ENCODE results near the gene KAZN. TPM values are rescaled to one million over a fixed set of nuclear protein-coding genes. Genes with fewer than 3 reads are reported as not detected.

The KAZN gene
- total RNA-seq, 6 experiments from 2014 or later = 13.1 to 22.3 (median 20.7) TPM

DNA sequence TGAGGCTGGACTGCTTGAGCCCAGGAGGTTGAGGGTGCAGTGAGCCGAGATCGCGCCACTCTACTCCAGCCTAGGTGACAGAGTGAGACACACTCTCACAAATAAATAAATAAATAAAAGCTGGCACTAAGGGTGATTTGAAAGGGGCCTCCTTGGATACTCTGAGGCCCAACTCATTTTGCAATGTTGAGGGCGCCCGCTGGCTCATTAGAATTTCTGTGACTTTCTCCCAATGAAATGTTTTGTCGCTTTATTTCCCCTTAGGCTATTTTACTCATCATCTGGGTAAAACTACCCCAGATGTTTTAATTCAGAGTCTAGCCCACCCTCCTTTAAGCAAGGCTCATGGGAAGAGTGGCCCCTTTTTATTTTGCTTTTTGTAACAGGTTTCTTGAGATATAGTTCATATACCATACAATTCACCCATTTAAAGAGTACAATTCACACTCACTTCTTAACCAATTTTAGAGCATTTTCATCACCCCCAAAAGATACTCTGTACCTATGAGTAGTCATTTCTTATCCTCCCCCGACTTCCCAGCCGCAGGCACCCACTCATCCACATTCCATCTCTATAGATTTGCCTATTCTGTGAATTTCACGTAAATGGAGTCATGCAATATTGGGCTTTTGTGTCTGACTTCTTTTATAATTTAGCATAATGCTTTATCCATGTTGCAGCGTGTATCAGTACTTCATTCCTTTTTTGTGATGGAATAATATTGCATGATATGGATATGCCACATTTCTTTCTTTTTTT, 259.1 kb downstream of the KAZN start:
- peaks cover 10% of the 10 kb centered on the region for H3K27me3 Mint-ChIP-seq (ENCODE audit: insufficient read depth)
- TF ChIP-seq, protein P1, sequence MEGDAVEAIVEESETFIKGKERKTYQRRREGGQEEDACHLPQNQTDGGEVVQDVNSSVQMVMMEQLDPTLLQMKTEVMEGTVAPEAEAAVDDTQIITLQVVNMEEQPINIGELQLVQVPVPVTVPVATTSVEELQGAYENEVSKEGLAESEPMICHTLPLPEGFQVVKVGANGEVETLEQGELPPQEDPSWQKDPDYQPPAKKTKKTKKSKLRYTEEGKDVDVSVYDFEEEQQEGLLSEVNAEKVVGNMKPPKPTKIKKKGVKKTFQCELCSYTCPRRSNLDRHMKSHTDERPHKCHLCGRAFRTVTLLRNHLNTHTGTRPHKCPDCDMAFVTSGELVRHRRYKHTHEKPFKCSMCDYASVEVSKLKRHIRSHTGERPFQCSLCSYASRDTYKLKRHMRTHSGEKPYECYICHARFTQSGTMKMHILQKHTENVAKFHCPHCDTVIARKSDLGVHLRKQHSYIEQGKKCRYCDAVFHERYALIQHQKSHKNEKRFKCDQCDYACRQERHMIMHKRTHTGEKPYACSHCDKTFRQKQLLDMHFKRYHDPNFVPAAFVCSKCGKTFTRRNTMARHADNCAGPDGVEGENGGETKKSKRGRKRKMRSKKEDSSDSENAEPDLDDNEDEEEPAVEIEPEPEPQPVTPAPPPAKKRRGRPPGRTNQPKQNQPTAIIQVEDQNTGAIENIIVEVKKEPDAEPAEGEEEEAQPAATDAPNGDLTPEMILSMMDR (IDR thresholded peaks at IDR 0.05) = no peak
- no peaks in the 10 kb centered on the region for H3K36me3 Mint-ChIP-seq (ENCODE audit: low read depth)
- no peak overlapping the region for H3K4me3 Mint-ChIP-seq
- H3K4me1 Mint-ChIP-seq (ENCODE audit: low read depth) = no peaks in the 10 kb centered on the region
- H3K27ac Mint-ChIP-seq = no peak overlapping the region
- H3K9me3 Mint-ChIP-seq = peaks cover 4% of the 10 kb centered on the region; the same call in 1 of the 2 replicates
- DNase-seq = no peak

DNA sequence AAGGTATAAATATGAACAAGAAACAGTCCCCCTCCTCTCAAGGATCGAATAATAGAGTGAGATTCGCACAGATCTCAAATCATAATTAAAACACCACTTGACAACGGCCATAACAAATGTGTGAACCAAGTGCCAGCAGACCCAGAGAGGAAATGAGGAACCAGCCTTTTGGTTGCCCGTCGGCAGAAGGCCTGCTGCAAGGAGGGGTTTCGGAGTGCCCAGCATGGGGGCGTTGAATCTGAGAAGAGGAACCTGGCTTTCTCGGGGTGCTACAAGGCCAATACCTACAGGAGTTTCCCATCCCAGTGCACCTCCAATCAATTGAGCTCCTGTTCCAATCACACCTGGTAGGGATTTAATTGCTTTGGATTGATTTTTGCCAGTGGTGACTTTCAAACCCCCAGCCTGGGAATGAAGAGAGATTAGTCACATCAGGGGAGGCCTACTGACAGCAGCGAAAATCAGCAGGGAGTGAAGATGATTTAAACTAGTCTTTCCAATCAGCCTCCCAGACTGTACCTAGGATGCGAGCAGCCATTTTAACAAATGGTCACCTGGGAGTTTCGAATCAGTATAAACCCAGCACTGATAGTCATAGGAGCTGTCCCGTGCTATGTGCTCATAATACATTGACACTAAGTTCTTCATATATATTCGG, 263.8 kb downstream of the KAZN start:
- DNase-seq = no peak
- TF ChIP-seq, protein P1 (IDR thresholded peaks at IDR 0.05) = no peak
- peaks cover 20% of the 10 kb centered on the region for H3K27me3 Mint-ChIP-seq (ENCODE audit: insufficient read depth)

DNA sequence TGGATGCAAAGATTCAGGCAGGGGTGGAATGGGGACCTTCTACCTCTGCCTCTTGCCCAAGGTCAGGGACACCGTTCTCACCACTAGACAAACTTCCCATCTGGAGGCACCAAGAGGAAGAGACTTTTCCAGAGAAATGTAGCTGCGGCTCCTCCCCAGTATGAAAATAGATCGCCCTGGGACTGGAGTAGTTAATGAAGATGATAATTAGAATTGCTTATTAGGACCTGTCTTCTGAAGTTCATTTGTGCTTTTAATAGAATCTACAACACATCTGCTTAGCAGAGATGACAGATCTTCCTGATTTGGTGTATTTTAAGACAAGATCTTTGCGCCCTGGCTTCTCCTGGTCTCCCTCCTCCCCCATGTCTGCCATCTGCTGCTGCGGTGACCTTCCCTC, 266.6 kb downstream of the KAZN start:
- peaks cover 20% of the 10 kb centered on the region for H3K27me3 Mint-ChIP-seq (ENCODE audit: insufficient read depth)
- TF ChIP-seq, protein P1 (IDR thresholded peaks at IDR 0.05) = no peak
- no peak overlapping the region for H3K4me3 Mint-ChIP-seq
- no peak overlapping the region for H3K27ac Mint-ChIP-seq
- no peaks in the 10 kb centered on the region for H3K36me3 Mint-ChIP-seq (ENCODE audit: low read depth)
- DNase-seq = no peak
- H3K9me3 Mint-ChIP-seq = peaks cover 4% of the 10 kb centered on the region; the same call in 1 of the 2 replicates
- no peaks in the 10 kb centered on the region for H3K4me1 Mint-ChIP-seq (ENCODE audit: low read depth)

More for the DNA sequence above, 263.8 kb downstream of the KAZN start:
- Mint-ChIP-seq H3K9me3 (peaks cover 8% of the 10 kb centered on the region; the same call in 1 of the 2 replicates), H3K27ac (no peak overlapping the region), H3K4me3 (no peak overlapping the region), H3K36me3 (ENCODE audit: low read depth) (no peaks in the 10 kb centered on the region), H3K4me1 (ENCODE audit: low read depth) (no peaks in the 10 kb centered on the region)

DNA sequence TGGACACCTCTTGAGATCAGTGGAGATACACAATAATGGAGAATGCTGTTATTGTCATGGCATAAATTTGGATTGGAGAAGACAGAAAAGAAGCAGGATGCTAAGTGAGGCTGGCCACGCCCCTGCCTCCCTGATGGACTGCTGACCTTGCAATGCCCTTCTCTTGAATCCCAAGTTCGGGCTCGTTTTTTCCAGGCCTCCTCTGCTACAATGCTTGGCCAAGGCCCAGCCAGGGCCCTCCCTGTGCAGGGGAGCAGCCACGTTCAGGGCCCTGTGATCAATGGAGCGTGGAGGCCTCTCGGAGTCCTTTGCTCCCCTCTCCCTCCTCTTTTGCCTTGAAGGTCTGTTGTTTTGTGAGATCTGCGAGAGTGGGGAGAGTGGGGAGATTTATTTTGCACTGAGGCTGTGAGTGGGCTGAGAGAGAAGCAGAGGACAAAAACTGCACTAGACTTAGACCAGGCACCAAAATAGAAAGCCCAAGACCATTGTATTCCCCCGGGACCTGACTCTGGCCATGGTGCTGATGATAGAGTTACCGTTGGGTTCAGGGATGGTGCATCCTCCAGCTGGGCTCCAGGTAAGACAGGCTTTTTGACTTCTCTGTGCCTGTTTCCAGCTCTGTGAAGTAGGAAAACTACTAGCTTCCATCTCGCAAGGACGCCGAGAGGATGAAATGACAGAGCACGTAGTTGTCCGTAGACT, 268.6 kb downstream of the KAZN start:
- Mint-ChIP-seq H3K9me3 (peaks cover 4% of the 10 kb centered on the region; the same call in 1 of the 2 replicates), H3K4me1 (ENCODE audit: low read depth) (no peaks in the 10 kb centered on the region), H3K27me3 (ENCODE audit: insufficient read depth) (peaks cover 18% of the 10 kb centered on the region)

DNA sequence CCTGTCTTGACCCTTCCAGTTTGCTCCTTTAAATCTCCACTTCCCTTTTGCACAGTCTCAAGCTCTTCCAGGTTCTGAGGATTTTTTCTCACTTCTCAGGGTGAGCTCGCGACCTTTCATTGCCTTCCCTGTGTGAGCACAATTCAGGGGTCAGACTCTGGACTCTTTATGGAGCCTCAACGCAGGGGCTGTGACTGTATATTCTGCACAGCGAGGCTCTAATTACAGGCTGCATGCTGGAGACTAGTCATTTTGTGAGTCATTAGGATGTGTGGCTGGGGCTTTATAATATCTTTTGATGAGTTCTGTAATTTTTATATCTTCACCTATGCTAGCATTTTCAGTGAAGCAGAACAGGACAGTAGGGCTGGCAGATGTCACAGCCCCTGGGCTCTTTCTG, 270.7 kb downstream of the KAZN start:
- DNase-seq = no peak
- no peak overlapping the region for H3K27ac Mint-ChIP-seq
- peaks cover 7% of the 10 kb centered on the region for H3K27me3 Mint-ChIP-seq (ENCODE audit: insufficient read depth)
- H3K9me3 Mint-ChIP-seq = no peaks in the 10 kb centered on the region
- TF ChIP-seq, protein P1 (IDR thresholded peaks at IDR 0.05) = no peak
- no peaks in the 10 kb centered on the region for H3K36me3 Mint-ChIP-seq (ENCODE audit: low read depth)
- H3K4me3 Mint-ChIP-seq = no peak overlapping the region
- H3K4me1 Mint-ChIP-seq (ENCODE audit: low read depth) = no peaks in the 10 kb centered on the region

More for the DNA sequence above, 268.6 kb downstream of the KAZN start:
- TF ChIP-seq, protein P1 (IDR thresholded peaks at IDR 0.05) = no peak
- Mint-ChIP-seq H3K27ac (no peak overlapping the region), H3K36me3 (ENCODE audit: low read depth) (no peaks in the 10 kb centered on the region), H3K4me3 (no peak overlapping the region)
- no peak for DNase-seq

All from HFFc6 (cell line).